HAP-1 (cell line): ENCODE data around the gene PTF1A.
"Not testable (repeated sequence)": the region's sequence is repeated elsewhere in the genome, so short reads cannot be mapped to it uniquely, and the experiment has no call there.

Experiments used
- DNase-seq, 2 experiments: peaks; one replicate each; pipeline ENCODE4 v3.0.0-alpha.2; 2016 to 2020; ENCODE audit warnings: low spot score in 2 of 2
- H3K27me3 ChIP-seq: fragments of 250-450 bp; sonication (Bioruptor Pico); 2 replicates; pipeline ENCODE4 v1.5.1; 2020; ENCODE audit warnings: low read depth, mild to moderate bottlenecking, moderate library complexity
- H3K36me3 ChIP-seq: fragments of 250-450 bp; sonication (Bioruptor Pico); replicated peaks from 2 replicates; pipeline ENCODE4 v1.5.1; 2020; ENCODE audit warnings: mild to moderate bottlenecking
- H3K4me1 ChIP-seq: fragments of 250-450 bp; sonication (Bioruptor Pico); 2 replicates; pipeline ENCODE4 v1.5.1; 2020; ENCODE audit warnings: mild to moderate bottlenecking
- H3K4me3 ChIP-seq: fragments of 250-450 bp; sonication (Bioruptor Pico); 2 replicates; pipeline ENCODE4 v1.5.1; 2020; ENCODE audit warnings: mild to moderate bottlenecking, moderate library complexity
- H3K9me3 ChIP-seq: fragments of 250-450 bp; sonication (Bioruptor Pico); 2 replicates; pipeline ENCODE4 v1.5.1; 2020; ENCODE audit warnings: mild to moderate bottlenecking, moderate library complexity
- in situ Hi-C: fragments of 300-500 bp; cut with MboI; formaldehyde crosslinking; loops from 3 replicates; pipeline ENCODE4 v1.14.3; 2020; ENCODE audit warnings: low sequenced_read_pairs, inconsistent platforms, mixed read lengths

Gene PTF1A

GRCh38 chr10:23202779-23203178 lies 10.7 kb downstream of the PTF1A start:
- peaks cover 34% of the 10 kb centered on the region for H3K27me3 ChIP-seq
- no peak for DNase-seq
- in situ Hi-C loops, result no loop called here
- no peaks in the 10 kb centered on the region; the same call in 1 of the 2 replicates for H3K4me1 ChIP-seq
- H3K9me3 ChIP-seq, result no peaks in the 10 kb centered on the region
- H3K4me3 ChIP-seq, result no peak overlapping the region
- H3K36me3 ChIP-seq, result no peaks in the 10 kb centered on the region

GRCh38 chr10:23203369-23204325 lies 11.5 kb downstream of the PTF1A start:
- Histone ChIP-seq H3K36me3 (no peaks in the 10 kb centered on the region), H3K9me3 (no peaks in the 10 kb centered on the region), H3K27me3 (peaks cover 34% of the 10 kb centered on the region), H3K4me1 (no peaks in the 10 kb centered on the region; the same call in 1 of the 2 replicates), H3K4me3 (no peak overlapping the region)
- no peak for DNase-seq
- in situ Hi-C loops, result no loop called here

- peak in 1 of 2 experiments; percentile 35 for DNase-seq
- Histone ChIP-seq H3K9me3 (no peaks in the 10 kb centered on the region), H3K4me1 (no peaks in the 10 kb centered on the region; the same call in 1 of the 2 replicates), H3K4me3 (no peak overlapping the region), H3K36me3 (no peaks in the 10 kb centered on the region), H3K27me3 (peaks cover 29% of the 10 kb centered on the region)
- in situ Hi-C loops, result no loop called here
Observed at GRCh38 chr10:23204773-23205172, 12.7 kb downstream of the PTF1A start.

GRCh38 chr10:23205972-23206642 lies 14.0 kb downstream of the PTF1A start:
- Histone ChIP-seq H3K9me3 (no peaks in the 10 kb centered on the region), H3K4me3 (no peak overlapping the region), H3K36me3 (no peaks in the 10 kb centered on the region), H3K27me3 (peaks cover 15% of the 10 kb centered on the region), H3K4me1 (no peaks in the 10 kb centered on the region; the same call in 1 of the 2 replicates)
- in situ Hi-C loops, result no loop called here
- no peak for DNase-seq

GRCh38 chr10:23217471-23217870 lies 25.4 kb downstream of the PTF1A start:
- H3K4me1 ChIP-seq, result no peaks in the 10 kb centered on the region
- no peak overlapping the region for H3K4me3 ChIP-seq
- in situ Hi-C loops, result no loop called here
- DNase-seq, result no peak
- H3K27me3 ChIP-seq, result peaks cover 18% of the 10 kb centered on the region
- H3K9me3 ChIP-seq, result no peaks in the 10 kb centered on the region
- no peaks in the 10 kb centered on the region for H3K36me3 ChIP-seq

GRCh38 chr10:23230582-23230981 lies 38.5 kb downstream of the PTF1A start:
- DNase-seq, result no peak
- no peaks in the 10 kb centered on the region for H3K9me3 ChIP-seq
- in situ Hi-C loops, result no loop called here

GRCh38 chr10:23238015-23238414 lies 45.9 kb downstream of the PTF1A start:
- H3K4me1 ChIP-seq, result no peaks in the 10 kb centered on the region
- no peak for DNase-seq
- in situ Hi-C loops, result no loop called here
- no peaks in the 10 kb centered on the region for H3K9me3 ChIP-seq
- no peak overlapping the region for H3K4me3 ChIP-seq
- no peaks in the 10 kb centered on the region for H3K36me3 ChIP-seq
- no peaks in the 10 kb centered on the region for H3K27me3 ChIP-seq

More at GRCh38 chr10:23230582-23230981, 38.5 kb downstream of the PTF1A start:
- H3K27me3 ChIP-seq, result 0 out of 2 replicates have a peak, but pooled peaks cover 2% of the 10 kb centered on the region
- no peak overlapping the region for H3K4me3 ChIP-seq
- no peaks in the 10 kb centered on the region for H3K36me3 ChIP-seq
- no peaks in the 10 kb centered on the region for H3K4me1 ChIP-seq

GRCh38 chr10:23241779-23242178 lies 49.7 kb downstream of the PTF1A start:
- H3K4me3 ChIP-seq, in situ Hi-C loops, H3K4me1 ChIP-seq, DNase-seq, H3K27me3 ChIP-seq, H3K36me3 ChIP-seq, H3K9me3 ChIP-seq: not testable (repeated sequence)
